Right lobe of liver (tissue), 4 donors: ENCODE data around the gene NCOA1.

Experiments used
- POLR2A ChIP-seq: fragments of 450-650 bp; IDR thresholded peaks from one replicate; pipeline ENCODE4 v1.6.1; 2017; ENCODE audit warnings: antibody characterized with exemption, mild to moderate bottlenecking
- TF ChIP-seq, protein P1 (sequence below), 4 donors: fragments of 200-600 bp in 3 of 4; fragments of 450-650 bp in 1 of 4; IDR thresholded peaks; one replicate each; pipeline versions ENCODE4 v1.5.1 to v1.8.0; 2016 to 2022; ENCODE audit warnings: antibody characterized with exemption in 4 of 4, mild to moderate bottlenecking in 2 of 4
- donor health status: DM: no; HTN: no; CAD: no.
- donor health status: DM: no; HTN: no; CAD: no.
- donor health status: DM: no; HTN: yes; CAD: no.

DNA sequence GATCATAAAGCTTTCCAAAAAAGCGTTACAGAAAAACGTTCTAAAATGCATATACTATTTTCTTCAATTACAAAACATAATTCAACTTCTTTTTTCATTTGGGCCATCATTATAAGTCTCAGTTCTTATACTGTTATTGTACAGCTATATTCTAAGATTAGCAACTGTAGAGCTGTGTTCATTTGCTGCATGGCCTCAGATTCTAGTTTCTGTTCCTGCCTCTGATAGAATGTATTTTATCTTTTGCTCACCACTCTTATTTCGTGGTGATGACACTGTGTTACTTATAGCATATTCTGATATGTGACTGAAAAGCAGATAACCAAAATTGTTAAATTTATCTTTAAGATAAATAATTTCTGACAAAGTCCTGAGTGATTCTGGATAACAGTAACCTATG lies 234.9 kb downstream of the NCOA1 start:
- TF ChIP-seq, protein P1, sequence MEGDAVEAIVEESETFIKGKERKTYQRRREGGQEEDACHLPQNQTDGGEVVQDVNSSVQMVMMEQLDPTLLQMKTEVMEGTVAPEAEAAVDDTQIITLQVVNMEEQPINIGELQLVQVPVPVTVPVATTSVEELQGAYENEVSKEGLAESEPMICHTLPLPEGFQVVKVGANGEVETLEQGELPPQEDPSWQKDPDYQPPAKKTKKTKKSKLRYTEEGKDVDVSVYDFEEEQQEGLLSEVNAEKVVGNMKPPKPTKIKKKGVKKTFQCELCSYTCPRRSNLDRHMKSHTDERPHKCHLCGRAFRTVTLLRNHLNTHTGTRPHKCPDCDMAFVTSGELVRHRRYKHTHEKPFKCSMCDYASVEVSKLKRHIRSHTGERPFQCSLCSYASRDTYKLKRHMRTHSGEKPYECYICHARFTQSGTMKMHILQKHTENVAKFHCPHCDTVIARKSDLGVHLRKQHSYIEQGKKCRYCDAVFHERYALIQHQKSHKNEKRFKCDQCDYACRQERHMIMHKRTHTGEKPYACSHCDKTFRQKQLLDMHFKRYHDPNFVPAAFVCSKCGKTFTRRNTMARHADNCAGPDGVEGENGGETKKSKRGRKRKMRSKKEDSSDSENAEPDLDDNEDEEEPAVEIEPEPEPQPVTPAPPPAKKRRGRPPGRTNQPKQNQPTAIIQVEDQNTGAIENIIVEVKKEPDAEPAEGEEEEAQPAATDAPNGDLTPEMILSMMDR (IDR thresholded peaks at IDR 0.05), result no peak
- no peak for TF ChIP-seq POLR2A
